Measurements from ENCODE around the gene MMP24.
A peak's percentile ranks its signal among the peaks of the same experiment; 100 is the strongest.

Gene MMP24

GRCh38 chr20:35290186-35290886, 63.8 kb downstream of the MMP24 start:
- Histone ChIP-seq H3K36me3 (no peaks in the 10 kb centered on the region), H3K4me3 (ENCODE audit: low read depth, low read length) (no peak overlapping the region), H3K9me3 (no peaks in the 10 kb centered on the region), H3K27me3 (no peaks in the 10 kb centered on the region), H3K4me1 (no peaks in the 10 kb centered on the region)
- TF ChIP-seq CTCF (IDR thresholded peaks at IDR 0.05; ENCODE audit: low read depth, low read length): no peak
- peak; percentile 67 for DNase-seq

DNA sequence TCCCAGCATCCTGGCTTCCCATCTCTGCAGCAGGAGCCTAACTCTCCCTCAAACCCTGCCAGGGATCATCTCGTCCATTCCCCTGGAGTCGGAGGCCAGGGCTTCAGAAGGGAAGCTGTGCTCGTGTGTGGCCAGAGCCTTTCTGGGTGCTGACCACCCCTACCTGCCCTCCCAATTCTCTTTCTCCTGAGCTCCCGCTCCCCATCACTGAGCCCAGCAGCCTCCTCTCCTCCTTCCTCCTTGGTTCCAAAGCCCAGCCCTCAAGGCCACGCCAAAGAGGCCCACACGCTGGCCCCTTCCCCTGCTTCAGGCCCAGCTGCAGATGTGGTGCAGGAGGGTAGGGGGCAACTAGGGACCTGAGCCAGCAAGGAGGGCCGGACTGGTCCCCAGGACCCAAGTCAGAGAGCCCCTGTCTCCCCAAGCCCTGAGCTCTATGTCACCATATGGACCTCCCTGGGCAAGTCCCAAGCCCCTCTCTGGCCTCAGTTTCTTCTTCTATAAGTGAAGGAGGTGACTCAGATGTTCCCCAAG, 64.5 kb downstream of the MMP24 start:
- no peak for DNase-seq
- H3K4me1 ChIP-seq: 0 out of 2 replicates have a peak, but pooled peaks cover 4% of the 10 kb centered on the region
- H3K9me3 ChIP-seq: no peaks in the 10 kb centered on the region
- no peak overlapping the region for H3K4me3 ChIP-seq (ENCODE audit: low read depth, low read length)
- no peaks in the 10 kb centered on the region for H3K27me3 ChIP-seq
- no peaks in the 10 kb centered on the region for H3K36me3 ChIP-seq
- no peak for TF ChIP-seq CTCF (IDR thresholded peaks at IDR 0.05; ENCODE audit: low read depth, low read length)

DNA sequence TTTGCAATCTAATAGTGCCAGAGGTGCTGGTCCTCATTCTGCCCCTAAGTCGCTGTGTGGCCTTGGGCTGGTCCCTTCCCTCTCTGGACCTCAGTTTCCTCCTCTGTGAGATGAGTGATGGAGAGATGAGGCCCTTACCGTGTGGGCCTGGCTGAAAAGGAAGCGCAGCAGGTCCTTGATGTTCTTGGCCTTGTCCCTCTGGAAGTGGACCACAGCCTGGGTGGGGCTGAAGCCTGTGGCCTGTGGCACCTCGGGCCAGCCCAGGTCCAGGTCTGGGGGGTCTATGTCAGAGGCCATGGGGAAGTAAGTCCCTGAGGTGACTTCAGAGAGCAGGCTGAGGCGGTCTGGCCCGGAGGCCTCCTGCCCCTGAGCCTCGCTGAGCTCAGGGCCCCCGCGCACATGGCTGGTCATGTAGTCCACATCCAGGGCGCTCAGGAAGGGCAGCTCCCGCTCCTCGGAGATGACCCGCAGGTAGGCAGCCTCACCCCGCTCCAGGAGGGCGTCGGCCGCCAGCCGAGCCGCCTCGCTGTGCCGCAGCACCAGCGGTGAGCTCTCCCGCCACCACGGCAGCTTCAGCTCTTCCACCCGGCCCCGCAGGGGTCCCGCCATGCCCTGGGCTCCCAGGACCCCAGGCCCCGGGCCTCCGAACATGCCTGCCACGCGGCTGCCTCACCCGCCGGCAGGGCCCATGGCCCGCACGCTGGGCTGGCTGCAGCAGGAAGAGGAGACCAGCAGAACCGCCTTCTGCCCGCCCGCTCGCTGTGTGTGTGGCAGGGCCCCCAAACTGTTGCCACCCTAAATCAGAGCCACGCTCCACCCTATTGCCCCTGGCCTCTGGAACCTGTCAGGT, 65.4 kb downstream of the MMP24 start, which contains the start of gene FAM83C:
Gene FAM83C (minus strand): TSS at position 772 of the 850 bp plus-strand sequence. CDS start 121 bp downstream, at position 651.
- Histone ChIP-seq H3K36me3 (no peaks in the 10 kb centered on the region), H3K4me3 (ENCODE audit: low read depth, low read length) (no peak within 1 kb of the TSS), H3K9me3 (no peaks in the 10 kb centered on the region), H3K27me3 (no peaks in the 10 kb centered on the region), H3K4me1 (peaks cover 6% of the 10 kb centered on the region; the same call in 1 of the 2 replicates)
- TF ChIP-seq CTCF (IDR thresholded peaks at IDR 0.05; ENCODE audit: low read depth, low read length): no peak
- DNase-seq: no peak

GRCh38 chr20:35292504-35293285, 66.2 kb downstream of the MMP24 start:
- TF ChIP-seq CTCF (IDR thresholded peaks at IDR 0.05; ENCODE audit: low read depth, low read length): no peak
- Histone ChIP-seq H3K27me3 (no peaks in the 10 kb centered on the region), H3K4me3 (ENCODE audit: low read depth, low read length) (no peak overlapping the region), H3K4me1 (peaks cover 6% of the 10 kb centered on the region; the same call in 1 of the 2 replicates), H3K36me3 (no peaks in the 10 kb centered on the region), H3K9me3 (no peaks in the 10 kb centered on the region)
- no peak for DNase-seq

DNA sequence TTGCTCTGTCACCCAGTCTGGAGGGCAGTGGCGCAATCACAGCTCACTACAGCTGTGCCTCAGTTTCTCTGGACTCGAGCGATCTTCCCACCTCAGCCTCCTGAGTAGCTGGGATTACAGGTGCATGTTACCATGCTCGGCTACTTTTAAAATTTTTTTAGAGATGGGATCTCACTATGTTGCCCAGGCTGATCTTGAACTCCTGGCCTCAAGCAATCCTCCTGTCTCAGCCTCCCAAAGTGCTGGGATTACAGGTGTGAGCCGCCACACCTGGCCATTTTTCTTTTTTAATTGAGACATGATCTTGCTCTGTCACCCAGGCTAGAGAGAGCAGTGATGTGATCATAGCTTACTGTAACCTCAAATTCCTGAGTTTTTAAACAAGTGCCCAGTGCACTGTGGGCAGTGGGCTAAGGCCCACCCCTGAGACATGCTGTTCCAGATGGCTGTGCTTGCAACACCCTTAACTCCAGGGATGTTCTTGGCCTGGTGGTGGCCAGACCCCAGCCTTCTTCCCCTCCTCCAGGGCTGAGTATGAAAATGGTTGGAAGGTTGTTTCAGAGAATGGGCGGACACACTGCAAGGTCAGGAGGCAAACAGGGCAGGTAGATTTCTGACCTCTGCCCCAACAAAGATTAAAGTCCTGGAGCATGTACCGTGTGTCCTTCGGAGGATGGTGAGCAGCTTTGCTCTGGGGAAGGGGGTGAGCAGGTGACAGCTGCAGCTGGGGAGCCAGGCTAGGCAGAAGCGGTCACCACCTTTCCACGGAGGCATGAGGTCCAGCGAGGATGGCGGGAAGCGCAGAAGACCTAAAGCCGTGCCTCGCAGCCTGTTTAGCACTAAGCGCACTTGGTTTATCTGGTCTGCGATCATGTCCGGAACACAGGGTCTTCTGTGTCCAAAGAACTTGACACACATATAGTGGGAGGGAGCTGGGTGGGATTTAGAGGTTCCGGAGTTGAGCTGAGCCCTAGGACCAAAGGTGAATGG, 67.1 kb downstream of the MMP24 start:
- DNase-seq: no peak
- no peaks in the 10 kb centered on the region for H3K36me3 ChIP-seq
- H3K4me1 ChIP-seq: peaks cover 6% of the 10 kb centered on the region; the same call in 1 of the 2 replicates
- no peak overlapping the region for H3K4me3 ChIP-seq (ENCODE audit: low read depth, low read length)
- no peaks in the 10 kb centered on the region for H3K27me3 ChIP-seq
- TF ChIP-seq CTCF (IDR thresholded peaks at IDR 0.05; ENCODE audit: low read depth, low read length): no peak
- H3K9me3 ChIP-seq: no peaks in the 10 kb centered on the region

Data from BE2C (cell line).